GM23338 (cell line): ENCODE data around the gene BCKDK. TPM values are rescaled to one million over a fixed set of nuclear protein-coding genes. Genes with fewer than 3 reads are reported as not detected.

ENCODE experiments used
- ATAC-seq: fragments of 200-7000 bp; cut with Tn5 transposase; 3 replicates; pipeline ENCODE4 v1.9.1; 2020
- DNase-seq: peaks from one replicate; pipeline ENCODE4 v3.0.0-alpha.2; 2015; ENCODE audit warnings: low spot score
- H2AFZ ChIP-seq: fragments of 200-600 bp; sonication (generic); 2 replicates; pipeline ENCODE4 v1.8.0; 2016; ENCODE audit warnings: antibody characterized with exemption, mild to moderate bottlenecking, moderate library complexity
- H3F3A ChIP-seq: fragments of 200-600 bp; sonication (generic); replicated peaks from 2 replicates; pipeline ENCODE4 v1.8.0; 2017; ENCODE audit warnings: antibody characterized with exemption, mixed run types, low read depth
- H3K27ac ChIP-seq: fragments of 200-600 bp; sonication (generic); 2 replicates; pipeline ENCODE4 v1.6.1; 2016; ENCODE audit warnings: low read depth
- H3K27me3 ChIP-seq: fragments of 200-600 bp; sonication (generic); 2 replicates; pipeline ENCODE4 v1.8.0; 2016; ENCODE audit warnings: mild to moderate bottlenecking, mixed run types, moderate library complexity; ENCODE audit not compliant: insufficient read depth
- H3K36me3 ChIP-seq: fragments of 200-600 bp; sonication (generic); 2 replicates; pipeline ENCODE4 v1.8.0; 2016; ENCODE audit warnings: mild to moderate bottlenecking; ENCODE audit not compliant: insufficient read depth
- H3K4me1 ChIP-seq: fragments of 200-600 bp; sonication (generic); 2 replicates; pipeline ENCODE4 v1.8.0; 2016; ENCODE audit warnings: mild to moderate bottlenecking, moderate library complexity; ENCODE audit not compliant: insufficient read depth
- H3K4me2 ChIP-seq: fragments of 200-600 bp; sonication (generic); 2 replicates; pipeline ENCODE4 v1.7.1; 2017; ENCODE audit warnings: mixed run types
- H3K4me3 ChIP-seq: fragments of 200-600 bp; sonication (generic); 2 replicates; pipeline ENCODE4 v1.6.1; 2016; ENCODE audit warnings: mixed run types
- H3K79me2 ChIP-seq: fragments of 200-600 bp; sonication (generic); replicated peaks from 2 replicates; pipeline ENCODE4 v1.8.0; 2017; ENCODE audit warnings: mild to moderate bottlenecking; ENCODE audit not compliant: insufficient read depth
- H3K9me2 ChIP-seq: fragments of 200-600 bp; sonication (generic); 2 replicates; pipeline ENCODE4 v1.8.0; 2017; ENCODE audit not compliant: insufficient read depth
- H4K20me1 ChIP-seq: fragments of 200-600 bp; sonication (generic); replicated peaks from 2 replicates; pipeline ENCODE4 v1.8.0; 2017; ENCODE audit warnings: mild to moderate bottlenecking; ENCODE audit not compliant: insufficient read depth
- H3K27ac Mint-ChIP-seq: 2 replicates; pipeline ENCODE4 v1.8.0; 2020; ENCODE audit warnings: inconsistent platforms, mild to moderate bottlenecking, moderate library complexity, mixed read lengths
- H3K27me3 Mint-ChIP-seq: 3 replicates; pipeline ENCODE4 v1.8.0; 2022; ENCODE audit warnings: low read depth, mild to moderate bottlenecking, moderate library complexity, mixed read lengths, inconsistent platforms; ENCODE audit not compliant: insufficient read depth, poor library complexity
- H3K36me3 Mint-ChIP-seq: 3 replicates; pipeline ENCODE4 v1.8.0; 2021; ENCODE audit warnings: low read depth, mild to moderate bottlenecking, inconsistent platforms, moderate library complexity, mixed read lengths
- H3K4me1 Mint-ChIP-seq: 3 replicates; pipeline ENCODE4 v1.8.0; 2020; ENCODE audit warnings: mild to moderate bottlenecking, inconsistent platforms, mixed read lengths
- H3K4me3 Mint-ChIP-seq: 3 replicates; pipeline ENCODE4 v1.8.0; 2021; ENCODE audit warnings: moderate library complexity, mild to moderate bottlenecking, inconsistent platforms, mixed read lengths
- H3K9me3 Mint-ChIP-seq: 3 replicates; pipeline ENCODE4 v1.8.0; 2020; ENCODE audit warnings: moderate library complexity, mild to moderate bottlenecking, inconsistent platforms, mixed read lengths
- CREB1 ChIP-seq: fragments of 250-450 bp; sonication (Bioruptor Pico); IDR thresholded peaks from 2 replicates; pipeline ENCODE4 v1.5.0; 2020; ENCODE audit warnings: low read depth, mild to moderate bottlenecking, moderate library complexity
- CTCF ChIP-seq, 2 experiments: fragments of 200-600 bp in 1 of 2; sonication (generic) in 1 of 2; conservative IDR thresholded peaks; 2 replicates each; pipeline versions ENCODE4 v1.5.1 to v1.6.1; 2016 to 2017; ENCODE audit warnings: antibody characterized with exemption in 2 of 2, low read depth in 2 of 2, mild to moderate bottlenecking in 2 of 2, moderate library complexity in 1 of 2
- ETS1 ChIP-seq: IDR thresholded peaks from 2 replicates; pipeline ENCODE4 v1.6.1; 2016; ENCODE audit warnings: antibody characterized with exemption
- EZH2 ChIP-seq: fragments of 200-600 bp; sonication (generic); IDR thresholded peaks from one replicate; pipeline ENCODE4 v1.8.0; 2017; ENCODE audit warnings: antibody characterized with exemption, mild to moderate bottlenecking, low read depth; ENCODE audit not compliant: unreplicated experiment
- EZH2phosphoT487 ChIP-seq: fragments of 200-600 bp; sonication (generic); IDR thresholded peaks from one replicate; pipeline ENCODE4 v1.8.1; 2018; ENCODE audit warnings: antibody characterized with exemption; ENCODE audit not compliant: unreplicated experiment
- JUNB ChIP-seq: IDR thresholded peaks from one replicate; pipeline ENCODE4 v1.6.1; 2016; ENCODE audit warnings: antibody characterized with exemption; ENCODE audit not compliant: unreplicated experiment
- NANOG ChIP-seq: IDR thresholded peaks from 2 replicates; pipeline ENCODE4 v1.6.1; 2016; ENCODE audit warnings: antibody characterized with exemption, borderline replicate concordance
- POLR2AphosphoS5 ChIP-seq: IDR thresholded peaks from 2 replicates; pipeline ENCODE4 v1.6.1; 2016; ENCODE audit warnings: antibody characterized with exemption, low read depth
- REST ChIP-seq: IDR thresholded peaks from one replicate; pipeline ENCODE4 v1.6.1; 2018; ENCODE audit warnings: antibody characterized with exemption; ENCODE audit not compliant: unreplicated experiment
- STAT1 ChIP-seq: IDR thresholded peaks from one replicate; pipeline ENCODE4 v1.6.1; 2016; ENCODE audit warnings: antibody characterized with exemption; ENCODE audit not compliant: unreplicated experiment
- ZNF114 ChIP-seq: fragments of 250-450 bp; sonication (Bioruptor Pico); IDR thresholded peaks from 2 replicates; pipeline ENCODE4 v1.5.0; 2020; ENCODE audit warnings: mild to moderate bottlenecking, moderate library complexity
- ZNF331 ChIP-seq: fragments of 250-450 bp; sonication (Bioruptor Pico); IDR thresholded peaks from 2 replicates; pipeline ENCODE4 v1.5.0; 2020; ENCODE audit warnings: low read depth, mild to moderate bottlenecking, moderate library complexity
- ZNF462 ChIP-seq: fragments of 250-450 bp; sonication (Bioruptor Pico); IDR thresholded peaks from 2 replicates; pipeline ENCODE4 v1.5.0; 2020; ENCODE audit warnings: mild to moderate bottlenecking, moderate library complexity
- polyA plus RNA-seq: library from polyadenylated mRNA; unstranded; fragments of >200 nt; fragmentation: Nextera tagmentation; extraction: Ambion mirVana; gene quantifications from 2 replicates; pipeline ENCODE4 v1.2.1, GENCODE V29; 2016
- total RNA-seq: library from RNA; depleted of rRNA; stranded (reverse); fragments of >200 nt; shearing (Covaris generic); gene quantifications from 2 replicates; pipeline ENCODE4 v1.2.3, GENCODE V29; 2014

BCKDK gene
- total and polyA plus RNA-seq, 2 experiments from 2014 or later = 36.1 to 58.9 TPM

- Histone ChIP-seq H3K27me3 (no peaks in the 10 kb centered on the region), H3K9me2 (no peaks in the 10 kb centered on the region), H3F3A (no peaks in the 10 kb centered on the region), H3K27ac (no peak overlapping the region), H3K36me3 (no peaks in the 10 kb centered on the region), H3K4me3 (no peak overlapping the region), H3K79me2 (peaks cover 27% of the 10 kb centered on the region), H3K4me2 (no peak overlapping the region), H2AFZ (no peak overlapping the region), H3K4me1 (no peaks in the 10 kb centered on the region), H4K20me1 (peaks cover 7% of the 10 kb centered on the region)
- TF ChIP-seq EZH2phosphoT487 (no peak), ZNF114 (CRISPR knock-in tag) (no peak), CTCF (conservative IDR thresholded peaks at IDR 0.05; ENCODE audit: low read depth in 2 of 2) (no peak), REST (no peak), NANOG (no peak), EZH2 (no peak), ETS1 (no peak), POLR2AphosphoS5 (no peak), JUNB (no peak), STAT1 (no peak), ZNF331 (CRISPR knock-in tag) (no peak), ZNF462 (no peak), CREB1 (CRISPR knock-in tag) (no peak)
- Mint-ChIP-seq H3K27me3 (no peaks in the 10 kb centered on the region), H3K36me3 (peaks cover 30% of the 10 kb centered on the region), H3K27ac (peak overlapping the region; percentile 72; the same call in 1 of the 2 replicates), H3K9me3 (no peaks in the 10 kb centered on the region), H3K4me3 (no peak overlapping the region; the same call in 2 of the 3 replicates), H3K4me1 (no peaks in the 10 kb centered on the region; the same call in 2 of the 3 replicates)
- DNase-seq (no peak), ATAC-seq (no peak)
These were observed 44.2 kb upstream of the BCKDK start for GRCh38 chr16:31063843-31064611.
